ENCODE results near the gene GULP1.
"Not testable (repeated sequence)": the region's sequence is repeated elsewhere in the genome, so short reads cannot be mapped to it uniquely, and the experiment has no call there.

The GULP1 gene

DNA sequence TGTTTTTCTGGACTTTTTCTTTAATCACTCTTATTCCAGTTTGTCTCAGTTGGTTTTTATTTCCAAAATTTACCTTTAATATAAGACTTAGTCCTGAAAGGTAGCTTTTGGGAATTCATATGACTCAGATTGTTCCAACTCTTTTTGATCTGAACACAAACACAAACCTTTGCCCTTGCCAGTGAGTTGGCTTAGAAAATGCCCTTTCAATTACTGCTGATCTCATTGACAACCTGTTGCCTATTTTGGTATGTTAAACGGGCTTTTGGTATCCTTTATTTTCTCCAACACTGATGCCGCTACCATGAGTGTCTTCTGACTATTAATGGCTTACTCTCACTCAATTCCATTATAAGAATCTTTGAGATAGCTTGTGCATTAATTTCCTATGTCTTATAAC lies 143.4 kb downstream of the GULP1 start:
- no peak for DNase-seq

DNA sequence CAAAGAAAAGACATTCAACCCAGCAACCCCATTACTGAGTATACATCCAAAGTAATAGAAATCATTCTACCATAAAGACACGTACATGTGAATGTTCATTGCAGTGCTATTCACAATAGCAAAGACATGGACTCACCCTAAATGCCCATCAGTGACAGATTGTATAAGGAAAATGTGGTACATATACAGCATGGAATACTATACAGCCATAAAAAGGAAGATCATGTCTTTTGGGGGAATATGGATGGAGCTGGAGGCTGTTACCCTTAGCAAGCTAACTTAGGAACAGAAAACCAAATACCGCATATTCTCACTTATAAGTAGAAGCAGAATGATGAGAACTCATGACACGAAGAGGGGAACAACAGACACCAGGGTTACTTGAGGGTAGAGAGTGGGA lies 145.9 kb downstream of the GULP1 start:
- no peak for DNase-seq

DNA sequence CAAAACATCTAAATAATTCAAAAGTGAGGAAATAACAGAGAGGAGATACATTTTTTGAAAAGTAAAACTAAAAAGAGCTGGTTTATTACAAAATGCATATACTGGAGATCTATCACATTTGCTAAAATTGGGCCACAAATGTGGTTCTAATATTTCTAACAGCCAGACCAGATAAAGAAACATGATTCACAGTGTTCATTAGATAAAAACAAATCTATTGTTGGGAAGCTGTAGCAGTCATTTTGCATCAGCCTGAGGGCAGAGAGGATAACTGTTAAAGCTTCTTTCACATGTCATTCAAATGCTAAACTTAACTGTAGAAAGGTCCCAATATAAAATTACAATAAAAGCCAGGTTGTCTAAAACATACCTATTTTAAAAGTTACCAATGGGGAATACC lies 148.3 kb downstream of the GULP1 start:
- DNase-seq, result no peak

DNA sequence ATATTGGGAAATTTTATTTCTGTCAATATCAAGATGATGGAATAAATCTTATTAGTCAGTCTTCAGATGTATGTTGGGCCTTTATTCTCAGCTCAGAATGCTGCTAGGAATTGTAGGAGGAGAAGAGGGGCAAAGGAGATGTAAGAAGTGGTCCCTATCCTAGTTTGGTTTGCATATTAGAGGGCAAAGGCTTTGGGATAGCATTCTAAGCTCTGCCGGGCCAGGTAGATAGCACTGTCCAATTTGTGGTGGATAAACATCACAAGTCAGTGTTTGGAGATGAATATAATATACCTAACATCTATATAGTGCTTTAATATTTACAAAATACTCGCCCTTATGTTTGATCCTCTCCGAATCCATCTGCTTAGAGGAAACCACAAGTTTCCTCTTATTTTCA lies 149.2 kb downstream of the GULP1 start:
- no peak for DNase-seq

DNA sequence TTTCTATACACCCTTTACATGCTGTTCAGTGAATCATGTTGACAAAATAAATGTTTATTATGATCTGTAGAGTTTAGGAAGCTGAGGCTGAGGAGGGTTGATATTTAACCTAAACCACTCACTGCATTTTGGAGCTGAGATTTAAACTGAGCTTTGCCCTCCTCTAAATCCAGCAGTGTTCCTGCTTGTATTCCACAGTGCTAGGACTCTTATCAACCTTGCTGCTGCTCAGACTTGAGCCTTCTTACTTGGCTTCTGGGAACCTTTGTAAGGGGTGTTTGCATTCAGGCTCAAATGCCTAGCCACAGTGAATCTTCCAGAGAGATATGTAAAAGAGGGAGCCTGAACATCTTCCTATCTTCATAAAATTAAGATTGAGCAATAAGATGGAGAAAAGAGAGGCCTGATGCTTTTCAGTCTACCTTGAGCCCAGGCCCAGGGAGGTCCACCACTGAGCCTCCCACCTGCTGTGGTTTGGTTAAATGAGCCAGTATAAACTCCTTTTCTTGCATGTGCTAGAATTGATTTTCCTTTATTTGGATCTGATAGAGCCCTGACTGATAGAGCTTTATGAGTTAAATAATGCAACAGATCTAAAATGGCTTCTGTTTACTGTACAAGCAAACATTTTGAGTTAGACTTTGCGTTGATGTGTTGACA lies 149.7 kb downstream of the GULP1 start:
- DNase-seq, result no peak

DNA sequence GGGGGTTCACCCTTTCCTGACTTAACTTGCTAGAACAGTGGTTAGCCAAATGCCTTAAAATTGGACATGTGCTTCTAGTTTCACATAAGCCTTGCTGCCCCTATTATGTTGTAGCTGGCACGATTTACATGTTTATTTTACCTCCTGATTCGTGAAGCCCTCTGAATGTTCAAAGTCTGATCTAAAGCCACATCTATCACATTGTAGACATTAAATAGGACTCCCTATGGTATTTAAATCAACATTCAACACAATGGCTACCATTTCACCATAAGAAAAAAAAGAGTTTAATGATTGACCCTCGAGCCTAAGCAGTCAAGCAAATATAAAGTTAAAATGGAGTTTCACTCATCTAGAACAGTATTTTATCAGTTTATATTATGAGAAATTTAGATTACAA lies 151.5 kb downstream of the GULP1 start:
- DNase-seq, result no peak

DNA sequence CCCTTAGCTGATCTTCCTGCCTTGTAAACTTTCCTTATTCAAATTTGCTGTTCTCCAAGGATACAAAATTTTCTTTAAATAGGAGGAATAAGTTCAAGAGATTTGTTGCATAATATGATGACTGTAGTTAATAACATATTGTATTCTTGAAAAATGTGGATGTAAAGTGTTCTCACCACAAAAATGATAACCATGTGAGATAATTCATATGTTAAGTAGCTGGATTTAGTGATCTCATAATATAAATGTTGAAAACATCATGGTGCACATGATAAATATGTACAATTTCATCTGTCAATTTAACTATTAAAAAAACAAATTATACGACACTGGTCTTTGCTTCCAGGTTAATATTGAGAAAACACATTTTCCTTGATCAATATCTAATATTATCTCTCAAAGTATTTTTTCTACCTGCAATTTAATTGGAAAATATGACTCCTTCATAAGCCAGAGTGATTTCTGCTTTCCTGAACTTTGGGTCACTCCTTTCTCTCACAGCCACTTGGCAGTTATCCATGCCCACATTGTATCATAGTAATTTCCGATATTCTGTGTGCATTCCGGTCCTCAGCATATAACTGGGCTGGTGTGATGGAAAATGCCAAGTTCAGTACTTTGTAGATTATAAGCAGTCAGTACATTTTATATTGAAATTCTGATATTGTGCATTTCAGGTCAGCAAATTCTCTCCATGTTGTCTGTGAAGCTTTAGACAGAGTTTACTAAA lies 152.6 kb downstream of the GULP1 start:
- DNase-seq, result no peak

DNA sequence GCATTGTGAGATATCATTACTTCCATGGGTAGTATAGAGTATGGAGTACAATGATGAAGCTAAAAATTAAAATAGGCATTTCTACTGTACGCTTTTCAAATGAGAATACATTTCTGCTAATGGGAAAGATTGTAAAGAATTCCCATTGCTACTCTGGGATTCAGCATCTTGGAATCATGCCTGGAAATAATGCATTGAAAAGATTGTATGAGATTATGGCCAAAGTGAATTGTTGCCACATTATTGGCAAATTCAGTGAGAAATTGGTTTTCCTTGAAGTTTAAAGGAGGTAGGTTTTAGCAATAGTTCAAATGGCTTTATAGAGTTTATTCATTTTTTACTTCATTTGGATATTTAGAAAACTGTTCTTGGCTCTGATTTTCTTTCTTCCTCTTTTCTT lies 157.9 kb downstream of the GULP1 start:
- DNase-seq, result no peak

DNA sequence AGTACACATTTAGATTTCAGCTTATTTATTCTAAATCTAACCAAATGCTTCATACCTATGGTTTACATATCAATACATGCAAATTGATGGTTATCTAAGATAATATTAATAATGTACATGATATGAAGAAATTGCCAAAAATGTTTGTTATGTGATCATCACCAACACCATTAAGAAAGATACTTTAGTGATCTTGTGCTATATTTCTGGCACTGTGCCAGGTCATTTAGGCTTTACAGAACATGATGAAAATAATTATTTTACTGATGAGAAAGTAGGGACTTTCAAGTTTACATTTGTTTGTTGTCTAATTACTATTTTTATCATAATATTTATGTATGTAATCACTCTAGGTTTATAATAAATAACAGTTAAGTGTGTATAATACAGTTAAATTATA lies 158.3 kb downstream of the GULP1 start:
- DNase-seq, result no peak

DNA sequence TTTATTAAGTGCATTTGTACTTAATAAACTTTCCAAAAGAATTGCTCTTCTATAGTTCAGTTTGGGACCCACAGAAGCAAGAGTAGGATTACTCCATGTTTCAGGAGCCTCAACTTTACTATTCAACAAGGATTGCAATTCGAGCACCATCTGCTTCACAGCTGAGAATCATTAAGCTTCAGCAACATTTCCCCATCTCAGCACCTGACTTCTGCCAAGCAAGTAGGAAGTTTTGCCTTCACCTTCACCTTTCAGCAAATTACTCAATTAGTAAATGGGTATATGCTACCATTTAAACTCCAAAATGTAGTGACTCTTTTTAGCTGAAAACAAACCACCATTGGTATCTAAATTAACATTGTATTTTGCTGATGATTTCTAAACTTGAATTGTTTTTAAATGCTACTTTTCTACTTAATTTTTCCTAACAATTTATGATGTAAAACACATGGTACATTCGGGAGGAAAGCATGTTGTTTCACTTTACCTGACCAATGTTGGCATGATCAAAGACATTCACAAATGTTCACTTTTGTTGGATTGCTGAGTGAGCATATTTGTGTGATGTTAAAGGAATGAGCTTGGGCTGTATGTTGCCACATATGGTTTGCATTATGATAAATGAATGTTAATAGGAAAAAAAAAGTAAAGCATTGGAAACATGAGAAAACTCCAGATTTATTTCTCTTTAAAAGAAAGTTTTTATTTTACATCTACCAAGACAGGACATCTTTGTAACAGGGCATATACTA lies 159.2 kb downstream of the GULP1 start:
- no peak for DNase-seq

DNA sequence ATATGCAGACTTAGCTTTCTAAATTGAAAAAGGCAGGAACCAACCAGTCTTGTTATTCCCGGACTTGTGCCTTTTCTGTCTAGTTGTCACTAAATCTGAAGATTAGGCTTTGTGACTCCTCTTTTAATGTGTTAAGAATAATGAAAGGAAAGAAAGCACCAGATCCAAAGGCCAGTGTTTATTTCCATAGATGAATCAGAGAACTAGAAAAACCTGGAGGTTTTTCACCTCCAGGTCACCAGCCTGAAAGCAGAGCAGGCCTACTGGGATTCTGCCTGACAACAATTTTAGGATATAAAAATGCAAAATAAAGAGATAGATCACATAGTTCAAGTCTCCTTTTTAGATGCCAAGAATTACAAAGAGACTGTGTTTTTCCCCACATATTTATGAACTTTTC lies 160.4 kb downstream of the GULP1 start:
- no peak for DNase-seq

DNA sequence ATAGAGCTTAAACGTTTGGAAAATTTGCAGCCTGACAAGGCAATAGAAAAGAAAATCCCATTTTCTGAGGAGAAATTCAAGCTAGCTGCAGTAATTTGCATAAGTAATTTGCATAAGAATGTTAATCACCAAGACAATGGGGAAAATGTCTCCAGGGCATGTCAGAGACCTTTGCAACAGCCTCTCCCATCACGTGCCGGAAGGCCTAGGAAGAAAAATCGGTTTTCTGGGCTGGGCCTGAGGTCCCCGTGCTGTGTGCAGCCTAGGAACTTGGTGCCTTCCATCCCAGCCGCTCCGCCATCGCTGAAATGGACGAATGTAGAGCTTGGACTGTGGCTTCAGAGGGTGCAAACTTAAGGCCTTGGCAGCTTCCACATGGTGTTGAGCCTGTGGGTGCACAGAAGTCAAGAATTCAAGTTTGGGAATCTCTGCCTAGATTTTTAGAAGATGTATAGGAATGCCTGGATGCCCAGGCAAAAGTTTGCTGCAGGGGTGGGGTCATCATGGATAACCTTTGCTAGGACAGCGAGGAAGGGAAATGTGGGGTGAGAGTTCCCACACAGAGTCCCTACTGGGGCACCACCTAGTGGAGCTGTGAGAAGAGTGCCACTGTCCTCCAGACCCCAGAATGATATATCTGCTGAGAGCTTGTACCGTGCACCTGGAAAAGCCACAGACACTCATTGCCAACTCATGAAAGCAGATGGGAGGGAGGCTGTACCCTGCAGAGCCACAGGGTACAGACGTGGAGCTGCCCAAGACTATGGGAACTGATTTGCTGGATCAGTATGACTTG lies 164.6 kb downstream of the GULP1 start:
- DNase-seq, result no peak

DNA sequence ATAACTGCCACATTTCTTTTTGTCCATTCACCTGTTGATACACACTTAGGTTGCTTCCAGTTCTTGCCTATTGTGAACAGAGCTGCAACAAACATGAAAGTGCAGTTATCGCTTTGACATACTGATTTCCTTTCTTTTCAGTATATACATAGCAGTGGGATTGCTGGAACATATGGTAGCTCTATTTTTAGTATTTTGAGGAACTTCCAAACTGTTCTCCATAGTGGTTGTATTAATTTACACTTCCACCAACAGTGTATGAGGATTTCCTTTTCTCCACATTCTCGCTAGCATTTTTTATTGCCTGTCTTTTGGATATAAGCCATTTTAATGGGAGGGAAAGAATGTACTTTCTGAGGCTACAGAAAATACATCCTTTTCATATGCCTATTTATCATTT lies 167.4 kb downstream of the GULP1 start:
- no peak for DNase-seq

DNA sequence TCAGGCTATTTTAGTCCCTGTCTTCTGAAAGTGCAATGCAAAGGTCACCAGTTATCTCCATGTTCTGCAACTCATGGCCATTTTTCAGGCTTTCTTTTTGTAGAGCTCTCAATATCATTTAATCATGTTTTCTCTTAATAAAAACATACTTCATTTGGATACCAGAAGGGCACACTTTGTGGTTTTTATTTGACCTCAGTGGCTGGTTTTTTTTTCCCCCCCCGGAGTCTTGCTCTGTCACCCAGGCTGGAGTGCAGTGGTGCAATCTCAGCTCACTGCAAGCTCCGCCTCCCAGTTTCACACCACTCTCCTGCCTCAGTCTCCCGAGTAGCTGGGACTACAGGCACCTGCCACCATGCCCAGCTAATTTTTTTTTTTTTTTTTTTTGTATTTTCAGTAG lies 174.4 kb downstream of the GULP1 start:
- DNase-seq, result not testable (repeated sequence)

DNA sequence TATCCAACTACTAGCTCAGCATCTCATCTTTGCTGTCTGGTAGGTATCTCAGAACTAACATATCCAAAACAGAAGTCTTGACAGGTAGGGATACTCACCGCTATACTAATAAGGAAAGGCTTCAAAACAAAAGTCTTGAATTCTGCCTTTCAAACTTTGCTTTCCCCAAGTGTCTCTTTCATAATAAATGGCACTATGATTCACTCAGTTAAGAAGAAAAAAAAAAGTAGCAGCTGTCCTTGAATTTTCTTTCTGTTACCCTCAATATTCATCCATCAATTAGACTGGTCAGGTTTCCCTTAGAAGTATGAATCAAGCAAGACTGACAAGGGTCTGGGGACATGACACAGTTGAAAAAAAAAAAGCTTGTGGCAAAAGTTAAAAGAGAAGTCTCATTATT lies 175.1 kb downstream of the GULP1 start:
- no peak for DNase-seq

DNA sequence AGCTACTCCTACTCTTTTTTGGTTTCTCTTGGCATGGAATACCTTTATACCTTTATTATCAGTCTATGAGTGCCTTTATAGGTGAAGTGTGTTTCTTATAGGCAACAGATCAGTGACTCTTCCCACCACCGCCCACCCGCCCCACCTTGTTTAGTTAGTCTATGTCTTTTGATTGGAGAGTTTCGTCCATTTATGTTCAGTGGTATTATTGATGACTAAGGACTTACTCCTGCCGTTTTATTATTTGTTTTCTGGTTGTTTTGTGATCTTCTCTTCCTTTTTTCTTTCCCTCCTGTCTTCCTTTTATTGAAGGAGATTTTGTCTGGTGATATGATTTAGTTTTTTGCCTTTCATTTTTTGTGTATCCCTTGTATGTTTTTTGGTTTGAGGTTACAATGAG lies 179.5 kb downstream of the GULP1 start:
- no peak for DNase-seq

DNA sequence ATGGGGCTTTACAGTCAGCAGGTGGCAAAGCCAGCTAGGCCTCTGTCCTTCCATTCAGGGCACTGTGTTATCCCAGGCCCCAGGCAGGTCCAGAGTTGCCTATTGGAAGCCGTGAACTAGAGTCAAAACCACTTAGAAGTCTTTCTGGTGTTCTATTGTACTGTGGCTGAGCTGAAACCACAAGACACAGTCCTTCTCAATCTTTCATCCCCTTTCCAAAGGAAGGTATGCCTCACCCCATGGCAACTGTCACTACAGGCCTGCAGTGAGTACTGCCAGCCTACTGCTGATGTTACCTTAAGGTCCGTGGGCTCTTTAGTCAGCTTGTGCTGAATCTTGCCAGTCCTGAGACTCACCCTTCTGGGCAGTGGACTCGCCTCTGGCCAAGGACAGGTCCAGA lies 181.6 kb downstream of the GULP1 start:
- no peak for DNase-seq

DNA sequence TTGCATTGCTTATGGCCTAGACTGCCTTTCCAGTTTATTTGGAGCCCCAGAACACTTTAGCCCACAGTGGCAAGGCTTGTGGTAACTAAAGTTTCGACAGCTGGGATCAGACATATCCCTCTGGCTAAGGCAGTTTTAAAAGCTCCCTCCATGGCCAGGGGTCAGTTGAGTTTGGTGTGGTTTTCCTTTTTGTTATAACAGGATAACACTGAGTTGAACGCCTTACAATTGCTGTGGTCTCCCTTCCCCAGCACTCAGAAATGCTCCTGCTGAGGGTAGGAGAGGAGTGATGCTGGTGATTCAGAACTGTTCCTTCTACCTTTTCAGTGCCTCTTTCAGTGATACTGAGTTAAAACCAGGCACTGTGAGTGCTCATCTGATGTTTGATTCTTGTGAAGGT lies 182.6 kb downstream of the GULP1 start:
- no peak for DNase-seq

DNA sequence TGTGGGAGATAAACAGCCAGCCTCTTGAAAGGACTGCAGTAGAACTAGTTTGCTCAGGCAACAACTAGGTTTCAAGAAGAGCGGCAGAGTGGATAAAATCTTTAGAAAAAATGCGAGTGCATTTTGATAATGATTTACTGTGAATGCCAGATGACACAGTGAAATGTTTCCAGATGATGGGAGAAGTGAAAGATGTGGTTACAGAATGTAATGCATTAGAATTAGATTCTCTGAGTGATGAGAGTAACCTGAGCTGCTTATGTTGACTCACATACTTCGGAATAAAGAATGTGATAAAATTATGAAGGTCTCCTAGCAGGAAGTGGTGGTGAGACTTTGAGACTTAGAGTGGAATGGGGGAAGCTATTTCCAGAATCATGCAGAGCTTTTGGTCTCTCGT lies 184.3 kb downstream of the GULP1 start:
- no peak for DNase-seq

DNA sequence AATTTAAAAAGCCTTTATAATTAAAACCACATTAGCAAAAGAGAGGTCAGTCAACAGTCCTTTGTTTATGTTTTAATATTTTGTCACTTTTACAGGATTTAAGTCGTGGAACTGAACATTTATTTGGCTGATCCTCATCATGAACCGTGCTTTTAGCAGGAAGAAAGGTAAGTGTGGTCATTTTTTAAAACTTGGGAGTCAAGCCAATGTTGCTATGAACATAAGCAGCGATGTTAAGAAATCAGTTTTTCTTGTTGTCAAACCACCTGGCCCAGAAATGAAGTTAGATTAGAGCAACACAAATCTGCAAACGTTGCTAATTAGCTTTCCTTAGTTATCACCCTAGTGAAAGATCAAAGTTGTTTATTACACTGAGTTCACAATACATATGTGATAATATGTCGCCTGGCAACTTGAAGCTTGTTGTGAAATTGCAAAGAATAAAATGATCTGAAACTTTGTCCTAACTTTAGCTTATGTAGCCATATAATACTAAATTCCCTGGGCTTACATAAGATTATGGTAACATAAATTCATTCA lies 186.0 kb downstream of the GULP1 start:
- DNase-seq, result no peak

DNA sequence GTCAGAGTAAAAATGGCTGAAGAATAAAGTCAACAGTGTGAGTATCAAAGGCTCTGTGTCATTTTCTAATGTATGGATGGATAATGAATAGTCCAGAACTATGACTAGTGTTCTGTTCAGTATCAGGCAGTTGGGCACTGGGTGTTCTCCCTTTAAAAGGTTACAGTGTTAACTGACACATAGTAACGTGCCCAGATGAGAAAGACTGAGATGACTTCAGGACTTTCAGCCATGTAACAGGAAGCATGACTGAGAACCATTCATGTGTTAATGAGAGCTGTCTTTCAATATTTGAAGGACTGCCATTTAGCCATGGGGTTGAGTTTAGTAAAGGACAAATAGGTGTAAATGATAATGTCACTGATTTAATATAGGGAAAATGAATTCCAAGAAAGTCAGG lies 187.1 kb downstream of the GULP1 start:
- DNase-seq, result no peak

DNA sequence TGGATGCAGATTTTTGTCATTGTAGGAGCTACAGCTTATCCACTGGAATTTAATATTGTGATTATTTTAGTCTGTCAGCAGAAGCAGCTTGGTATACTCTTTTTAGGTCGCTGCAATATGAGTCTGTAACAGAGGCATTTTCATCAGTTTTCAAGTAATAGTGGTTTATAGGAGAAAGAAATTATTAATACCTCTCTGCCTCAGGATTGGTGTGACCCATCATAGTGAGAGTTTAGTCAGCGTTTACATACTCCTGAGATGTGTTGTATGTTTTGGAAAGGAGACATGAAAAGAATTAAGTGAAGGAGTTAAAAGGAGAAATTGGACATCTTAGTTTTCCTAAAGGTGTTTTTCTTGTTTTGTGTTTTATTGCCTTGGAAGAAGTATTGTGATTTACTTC lies 189.8 kb downstream of the GULP1 start:
- DNase-seq, result no peak

DNA sequence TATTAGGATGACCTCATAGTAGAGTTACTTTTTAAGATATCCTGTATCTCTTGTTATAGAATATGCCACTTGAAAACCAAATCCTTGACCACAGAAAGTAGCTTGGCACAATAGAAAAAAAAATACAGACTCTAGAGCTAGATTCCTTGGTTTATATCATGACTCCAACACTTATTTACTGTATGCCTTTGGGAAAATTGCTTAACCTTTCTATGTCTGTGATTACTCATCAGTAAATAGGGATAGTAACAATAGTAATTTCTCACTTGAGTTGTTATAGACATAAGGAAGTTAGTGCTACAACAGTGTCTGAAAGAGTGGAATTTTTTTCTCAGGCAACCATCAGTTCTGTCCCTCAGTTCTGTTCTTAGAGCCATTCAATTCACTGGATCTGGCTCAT lies 193.8 kb downstream of the GULP1 start:
- no peak for DNase-seq
